HG02571 (cell line): ENCODE data around the gene MRPL42.
A peak's percentile ranks its signal among the peaks of the same experiment; 100 is the strongest.
"Not testable (repeated sequence)": the region's sequence is repeated elsewhere in the genome, so short reads cannot be mapped to it uniquely, and the experiment has no call there.

Experiments used
- ATAC-seq: cut with Tn5 transposase; IDR thresholded peaks from one replicate; pipeline ENCODE4 v1.9.1; 2021; ENCODE audit warnings: mild to moderate bottlenecking, moderate library complexity; ENCODE audit not compliant: unreplicated experiment

Gene MRPL42

GRCh38 chr12:93443576-93443975, 23.7 kb upstream of the MRPL42 start:
- ATAC-seq = no peak

- ATAC-seq = no peak
These were observed 19.6 kb upstream of the MRPL42 start for GRCh38 chr12:93447555-93448290.

GRCh38 chr12:93448796-93449195, 18.5 kb upstream of the MRPL42 start:
- no peak for ATAC-seq

- no peak for ATAC-seq
These were observed 18.0 kb upstream of the MRPL42 start for GRCh38 chr12:93449277-93449676.

- ATAC-seq = no peak
These were observed 15.7 kb upstream of the MRPL42 start for GRCh38 chr12:93451423-93452158.

GRCh38 chr12:93453633-93454032, 13.7 kb upstream of the MRPL42 start:
- no peak for ATAC-seq

- ATAC-seq = no peak
These were observed 11.2 kb upstream of the MRPL42 start for GRCh38 chr12:93456077-93456476.

- ATAC-seq = no peak
These were observed 8.2 kb upstream of the MRPL42 start for GRCh38 chr12:93459097-93459496.

GRCh38 chr12:93460003-93460402, 7.3 kb upstream of the MRPL42 start:
- ATAC-seq = no peak

- ATAC-seq = no peak
These were observed 6.4 kb upstream of the MRPL42 start for GRCh38 chr12:93460902-93461301.

GRCh38 chr12:93461503-93461902, 5.8 kb upstream of the MRPL42 start:
- no peak for ATAC-seq

GRCh38 chr12:93465841-93466240, 1.5 kb upstream of the MRPL42 start:
- no peak for ATAC-seq

GRCh38 chr12:93466625-93467350, 526 bp upstream of the MRPL42 start:
- no peak for ATAC-seq

GRCh38 chr12:93468008-93468371, 676 bp downstream of the MRPL42 start:
- ATAC-seq = peak; percentile 7

- ATAC-seq = no peak
These were observed 2.1 kb downstream of the MRPL42 start for GRCh38 chr12:93469386-93469785.

GRCh38 chr12:93476555-93476954, 9.2 kb downstream of the MRPL42 start:
- no peak for ATAC-seq

GRCh38 chr12:93482721-93483120, 15.4 kb downstream of the MRPL42 start:
- ATAC-seq = no peak

GRCh38 chr12:93483151-93483807, 16.0 kb downstream of the MRPL42 start:
- ATAC-seq = no peak

GRCh38 chr12:93484315-93484981, 17.1 kb downstream of the MRPL42 start:
- ATAC-seq = no peak

GRCh38 chr12:93492808-93493207, 25.5 kb downstream of the MRPL42 start:
- not testable (repeated sequence) for ATAC-seq

- no peak for ATAC-seq
These were observed 26.8 kb downstream of the MRPL42 start for GRCh38 chr12:93494096-93494495.
